Measurements from ENCODE around the gene TIMP2.

DNA sequence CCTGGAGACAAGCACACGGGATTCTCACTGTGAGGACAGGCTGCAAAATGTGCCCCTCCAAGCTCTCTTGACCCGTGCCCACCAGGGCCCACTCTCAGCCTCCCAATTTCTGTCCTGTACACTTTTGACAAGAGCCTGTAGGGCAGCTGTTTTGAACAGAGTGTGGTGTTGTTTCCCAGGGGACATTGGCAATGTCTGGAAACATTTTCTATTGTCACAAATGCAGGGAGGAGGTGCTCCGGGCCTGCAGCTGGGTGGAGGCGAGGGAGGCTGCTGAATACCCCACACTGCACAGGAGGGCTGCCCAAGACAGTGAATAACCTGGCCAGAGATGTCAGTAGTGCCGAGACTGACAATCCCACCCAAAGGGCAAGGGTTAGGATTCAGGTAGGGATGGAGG is 32.7 kb downstream of the TIMP2 start:
- TF ChIP-seq, protein P1, sequence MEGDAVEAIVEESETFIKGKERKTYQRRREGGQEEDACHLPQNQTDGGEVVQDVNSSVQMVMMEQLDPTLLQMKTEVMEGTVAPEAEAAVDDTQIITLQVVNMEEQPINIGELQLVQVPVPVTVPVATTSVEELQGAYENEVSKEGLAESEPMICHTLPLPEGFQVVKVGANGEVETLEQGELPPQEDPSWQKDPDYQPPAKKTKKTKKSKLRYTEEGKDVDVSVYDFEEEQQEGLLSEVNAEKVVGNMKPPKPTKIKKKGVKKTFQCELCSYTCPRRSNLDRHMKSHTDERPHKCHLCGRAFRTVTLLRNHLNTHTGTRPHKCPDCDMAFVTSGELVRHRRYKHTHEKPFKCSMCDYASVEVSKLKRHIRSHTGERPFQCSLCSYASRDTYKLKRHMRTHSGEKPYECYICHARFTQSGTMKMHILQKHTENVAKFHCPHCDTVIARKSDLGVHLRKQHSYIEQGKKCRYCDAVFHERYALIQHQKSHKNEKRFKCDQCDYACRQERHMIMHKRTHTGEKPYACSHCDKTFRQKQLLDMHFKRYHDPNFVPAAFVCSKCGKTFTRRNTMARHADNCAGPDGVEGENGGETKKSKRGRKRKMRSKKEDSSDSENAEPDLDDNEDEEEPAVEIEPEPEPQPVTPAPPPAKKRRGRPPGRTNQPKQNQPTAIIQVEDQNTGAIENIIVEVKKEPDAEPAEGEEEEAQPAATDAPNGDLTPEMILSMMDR (IDR thresholded peaks at IDR 0.05): no peak
- TF ChIP-seq POLR2A (IDR thresholded peaks at IDR 0.05): no peak
